Measurements from ENCODE around the gene MARK3. TPM values are rescaled to one million over a fixed set of nuclear protein-coding genes. Genes with fewer than 3 reads are reported as not detected.

The MARK3 gene
- total RNA-seq, 1 donor from 2014 or later: 138 TPM

- DNase-seq (ENCODE audit: low spot score, unreplicated experiment): no peak
- H3K27me3 Mint-ChIP-seq: no peaks in the 10 kb centered on the region
- TF ChIP-seq, protein P1, sequence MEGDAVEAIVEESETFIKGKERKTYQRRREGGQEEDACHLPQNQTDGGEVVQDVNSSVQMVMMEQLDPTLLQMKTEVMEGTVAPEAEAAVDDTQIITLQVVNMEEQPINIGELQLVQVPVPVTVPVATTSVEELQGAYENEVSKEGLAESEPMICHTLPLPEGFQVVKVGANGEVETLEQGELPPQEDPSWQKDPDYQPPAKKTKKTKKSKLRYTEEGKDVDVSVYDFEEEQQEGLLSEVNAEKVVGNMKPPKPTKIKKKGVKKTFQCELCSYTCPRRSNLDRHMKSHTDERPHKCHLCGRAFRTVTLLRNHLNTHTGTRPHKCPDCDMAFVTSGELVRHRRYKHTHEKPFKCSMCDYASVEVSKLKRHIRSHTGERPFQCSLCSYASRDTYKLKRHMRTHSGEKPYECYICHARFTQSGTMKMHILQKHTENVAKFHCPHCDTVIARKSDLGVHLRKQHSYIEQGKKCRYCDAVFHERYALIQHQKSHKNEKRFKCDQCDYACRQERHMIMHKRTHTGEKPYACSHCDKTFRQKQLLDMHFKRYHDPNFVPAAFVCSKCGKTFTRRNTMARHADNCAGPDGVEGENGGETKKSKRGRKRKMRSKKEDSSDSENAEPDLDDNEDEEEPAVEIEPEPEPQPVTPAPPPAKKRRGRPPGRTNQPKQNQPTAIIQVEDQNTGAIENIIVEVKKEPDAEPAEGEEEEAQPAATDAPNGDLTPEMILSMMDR (IDR thresholded peaks at IDR 0.05; ENCODE audit: unreplicated experiment): no peak
- no peak overlapping the region for H3K4me3 Mint-ChIP-seq (ENCODE audit: low read depth)
- no peaks in the 10 kb centered on the region for H3K9me3 Mint-ChIP-seq (ENCODE audit: low read depth)
- H3K4me1 Mint-ChIP-seq (ENCODE audit: low read depth): peaks cover 5% of the 10 kb centered on the region
- no peaks in the 10 kb centered on the region for H3K36me3 Mint-ChIP-seq (ENCODE audit: insufficient read depth)
- H3K27ac Mint-ChIP-seq: no peak overlapping the region
Measured at GRCh38 chr14:103552011-103552845, 167.0 kb downstream of the MARK3 start.

GRCh38 chr14:103552846-103553210 is 167.6 kb downstream of the MARK3 start:
- no peak overlapping the region for H3K27ac Mint-ChIP-seq
- H3K9me3 Mint-ChIP-seq (ENCODE audit: low read depth): no peaks in the 10 kb centered on the region
- TF ChIP-seq, protein P1 (IDR thresholded peaks at IDR 0.05; ENCODE audit: unreplicated experiment): no peak
- H3K27me3 Mint-ChIP-seq: no peaks in the 10 kb centered on the region
- H3K4me3 Mint-ChIP-seq (ENCODE audit: low read depth): no peak overlapping the region
- no peaks in the 10 kb centered on the region for H3K36me3 Mint-ChIP-seq (ENCODE audit: insufficient read depth)
- peaks cover 5% of the 10 kb centered on the region for H3K4me1 Mint-ChIP-seq (ENCODE audit: low read depth)
- no peak for DNase-seq (ENCODE audit: low spot score, unreplicated experiment)

Other genes starting within 250 kb of the MARK3 start
- 362 and 384 TPM in 2 replicates for gene EIF5, start 51.2 kb upstream of the MARK3 start, total RNA-seq
- gene CKB, start 137.4 kb downstream of the MARK3 start, total RNA-seq: 929 and 983 TPM in 2 replicates
- gene TRMT61A, start 143.8 kb downstream of the MARK3 start, total RNA-seq: 10.3 and 10.7 TPM in 2 replicates
- gene BAG5, start 177.2 kb downstream of the MARK3 start, total RNA-seq: 23.5 and 24.7 TPM in 2 replicates
- gene COA8, start 177.5 kb downstream of the MARK3 start, total RNA-seq: 45.1 and 46.3 TPM in 2 replicates
- gene KLC1, start 243.8 kb downstream of the MARK3 start, total RNA-seq: 178 and 180 TPM in 2 replicates